GM23338 (cell line): ENCODE data around the gene LLGL2. TPM values are rescaled to one million over a fixed set of nuclear protein-coding genes. Genes with fewer than 3 reads are reported as not detected.
"Not testable (repeated sequence)": the region's sequence is repeated elsewhere in the genome, so short reads cannot be mapped to it uniquely, and the experiment has no call there.

Experiments
- ATAC-seq: fragments of 200-7000 bp; cut with Tn5 transposase; 3 replicates; pipeline ENCODE4 v1.9.1; 2020
- DNase-seq: peaks from one replicate; pipeline ENCODE4 v3.0.0-alpha.2; 2015; ENCODE audit warnings: low spot score
- H2AFZ ChIP-seq: fragments of 200-600 bp; sonication (generic); 2 replicates; pipeline ENCODE4 v1.8.0; 2016; ENCODE audit warnings: antibody characterized with exemption, mild to moderate bottlenecking, moderate library complexity
- H3F3A ChIP-seq: fragments of 200-600 bp; sonication (generic); replicated peaks from 2 replicates; pipeline ENCODE4 v1.8.0; 2017; ENCODE audit warnings: antibody characterized with exemption, mixed run types, low read depth
- H3K27ac ChIP-seq: fragments of 200-600 bp; sonication (generic); 2 replicates; pipeline ENCODE4 v1.6.1; 2016; ENCODE audit warnings: low read depth
- H3K27me3 ChIP-seq: fragments of 200-600 bp; sonication (generic); 2 replicates; pipeline ENCODE4 v1.8.0; 2016; ENCODE audit warnings: mild to moderate bottlenecking, mixed run types, moderate library complexity; ENCODE audit not compliant: insufficient read depth
- H3K36me3 ChIP-seq: fragments of 200-600 bp; sonication (generic); 2 replicates; pipeline ENCODE4 v1.8.0; 2016; ENCODE audit warnings: mild to moderate bottlenecking; ENCODE audit not compliant: insufficient read depth
- H3K4me1 ChIP-seq: fragments of 200-600 bp; sonication (generic); 2 replicates; pipeline ENCODE4 v1.8.0; 2016; ENCODE audit warnings: mild to moderate bottlenecking, moderate library complexity; ENCODE audit not compliant: insufficient read depth
- H3K4me2 ChIP-seq: fragments of 200-600 bp; sonication (generic); 2 replicates; pipeline ENCODE4 v1.7.1; 2017; ENCODE audit warnings: mixed run types
- H3K4me3 ChIP-seq: fragments of 200-600 bp; sonication (generic); 2 replicates; pipeline ENCODE4 v1.6.1; 2016; ENCODE audit warnings: mixed run types
- H3K79me2 ChIP-seq: fragments of 200-600 bp; sonication (generic); replicated peaks from 2 replicates; pipeline ENCODE4 v1.8.0; 2017; ENCODE audit warnings: mild to moderate bottlenecking; ENCODE audit not compliant: insufficient read depth
- H3K9me2 ChIP-seq: fragments of 200-600 bp; sonication (generic); 2 replicates; pipeline ENCODE4 v1.8.0; 2017; ENCODE audit not compliant: insufficient read depth
- H4K20me1 ChIP-seq: fragments of 200-600 bp; sonication (generic); replicated peaks from 2 replicates; pipeline ENCODE4 v1.8.0; 2017; ENCODE audit warnings: mild to moderate bottlenecking; ENCODE audit not compliant: insufficient read depth
- H3K27ac Mint-ChIP-seq: 2 replicates; pipeline ENCODE4 v1.8.0; 2020; ENCODE audit warnings: inconsistent platforms, mild to moderate bottlenecking, moderate library complexity, mixed read lengths
- H3K27me3 Mint-ChIP-seq: 3 replicates; pipeline ENCODE4 v1.8.0; 2022; ENCODE audit warnings: low read depth, mild to moderate bottlenecking, moderate library complexity, mixed read lengths, inconsistent platforms; ENCODE audit not compliant: insufficient read depth, poor library complexity
- H3K36me3 Mint-ChIP-seq: 3 replicates; pipeline ENCODE4 v1.8.0; 2021; ENCODE audit warnings: low read depth, mild to moderate bottlenecking, inconsistent platforms, moderate library complexity, mixed read lengths
- H3K4me1 Mint-ChIP-seq: 3 replicates; pipeline ENCODE4 v1.8.0; 2020; ENCODE audit warnings: mild to moderate bottlenecking, inconsistent platforms, mixed read lengths
- H3K4me3 Mint-ChIP-seq: 3 replicates; pipeline ENCODE4 v1.8.0; 2021; ENCODE audit warnings: moderate library complexity, mild to moderate bottlenecking, inconsistent platforms, mixed read lengths
- H3K9me3 Mint-ChIP-seq: 3 replicates; pipeline ENCODE4 v1.8.0; 2020; ENCODE audit warnings: moderate library complexity, mild to moderate bottlenecking, inconsistent platforms, mixed read lengths
- JUNB ChIP-seq: IDR thresholded peaks from one replicate; pipeline ENCODE4 v1.6.1; 2016; ENCODE audit warnings: antibody characterized with exemption; ENCODE audit not compliant: unreplicated experiment
- ZNF331 ChIP-seq: fragments of 250-450 bp; sonication (Bioruptor Pico); IDR thresholded peaks from 2 replicates; pipeline ENCODE4 v1.5.0; 2020; ENCODE audit warnings: low read depth, mild to moderate bottlenecking, moderate library complexity
- polyA plus RNA-seq: library from polyadenylated mRNA; unstranded; fragments of >200 nt; fragmentation: Nextera tagmentation; extraction: Ambion mirVana; gene quantifications from 2 replicates; pipeline ENCODE4 v1.2.1, GENCODE V29; 2016
- total RNA-seq: library from RNA; depleted of rRNA; stranded (reverse); fragments of >200 nt; shearing (Covaris generic); gene quantifications from 2 replicates; pipeline ENCODE4 v1.2.3, GENCODE V29; 2014
- TF ChIP-seq, protein P1 (sequence below), 2 experiments: fragments of 200-600 bp in 1 of 2; sonication (generic) in 1 of 2; conservative IDR thresholded peaks; 2 replicates each; pipeline versions ENCODE4 v1.5.1 to v1.6.1; 2016 to 2017; ENCODE audit warnings: antibody characterized with exemption in 2 of 2, low read depth in 2 of 2, mild to moderate bottlenecking in 2 of 2, moderate library complexity in 1 of 2
- TF ChIP-seq, protein P2 (sequence below): fragments of 250-450 bp; sonication (Bioruptor Pico); IDR thresholded peaks from 2 replicates; pipeline ENCODE4 v1.5.0; 2020; ENCODE audit warnings: mild to moderate bottlenecking, moderate library complexity

Gene LLGL2
- total and polyA plus RNA-seq, 2 experiments from 2014 or later: 62.5 to 78.5 TPM

GRCh38 chr17:75593430-75593829 is 67.9 kb downstream of the LLGL2 start:
- H3F3A ChIP-seq, ATAC-seq: not testable (repeated sequence)

DNA sequence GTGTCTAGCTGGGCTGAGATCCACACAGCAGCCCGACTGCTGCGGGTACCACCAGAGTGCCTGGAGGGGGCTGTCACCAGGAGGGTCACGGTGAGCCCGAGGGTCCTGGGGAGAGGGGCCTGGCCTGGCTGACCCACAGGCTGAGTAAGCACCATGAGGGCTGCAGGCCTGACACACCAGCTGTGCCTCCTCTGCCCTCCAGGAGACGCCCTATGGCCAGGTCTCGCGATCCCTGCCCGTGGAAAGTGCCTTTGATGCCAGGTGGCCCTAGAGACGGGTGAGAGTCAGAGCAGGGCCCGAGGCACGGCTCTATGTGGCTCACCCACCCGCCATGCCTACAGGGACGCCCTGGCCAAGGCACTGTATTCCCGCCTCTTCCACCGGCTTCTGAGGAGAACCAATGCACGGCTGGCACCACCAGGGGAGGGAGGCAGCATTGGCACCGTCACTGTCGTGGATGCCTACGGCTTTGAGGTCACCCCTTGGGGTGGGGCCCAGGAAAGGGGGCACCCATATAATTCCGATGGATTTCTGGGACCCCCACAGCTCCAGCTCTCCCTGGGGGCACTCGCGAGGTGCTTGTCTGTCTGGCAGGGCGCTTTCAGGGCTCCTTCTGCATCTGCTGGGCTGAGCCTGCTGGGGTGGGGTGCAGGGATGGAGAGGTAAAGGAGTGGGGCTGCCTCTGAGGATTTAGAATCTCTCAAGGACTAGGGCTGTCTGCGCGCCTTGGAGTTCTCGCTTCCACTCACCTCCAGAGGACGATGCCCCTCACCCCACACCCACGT is 69.2 kb downstream of the LLGL2 start:
- 0 out of 2 replicates have a peak, but pooled peaks cover 4% of the 10 kb centered on the region for H3K27me3 ChIP-seq
- no peak overlapping the region for H3K4me3 Mint-ChIP-seq
- H3F3A ChIP-seq: 0 out of 2 replicates have a peak, but pooled peaks cover 4% of the 10 kb centered on the region
- no peak for DNase-seq
- H3K9me2 ChIP-seq: no peaks in the 10 kb centered on the region
- no peaks in the 10 kb centered on the region for H3K9me3 Mint-ChIP-seq
- peak; percentile 12 for ATAC-seq
- peaks cover 10% of the 10 kb centered on the region for H3K27me3 Mint-ChIP-seq
- no peak overlapping the region for H3K27ac Mint-ChIP-seq
- no peak for TF ChIP-seq ZNF331
- TF ChIP-seq, protein P1, sequence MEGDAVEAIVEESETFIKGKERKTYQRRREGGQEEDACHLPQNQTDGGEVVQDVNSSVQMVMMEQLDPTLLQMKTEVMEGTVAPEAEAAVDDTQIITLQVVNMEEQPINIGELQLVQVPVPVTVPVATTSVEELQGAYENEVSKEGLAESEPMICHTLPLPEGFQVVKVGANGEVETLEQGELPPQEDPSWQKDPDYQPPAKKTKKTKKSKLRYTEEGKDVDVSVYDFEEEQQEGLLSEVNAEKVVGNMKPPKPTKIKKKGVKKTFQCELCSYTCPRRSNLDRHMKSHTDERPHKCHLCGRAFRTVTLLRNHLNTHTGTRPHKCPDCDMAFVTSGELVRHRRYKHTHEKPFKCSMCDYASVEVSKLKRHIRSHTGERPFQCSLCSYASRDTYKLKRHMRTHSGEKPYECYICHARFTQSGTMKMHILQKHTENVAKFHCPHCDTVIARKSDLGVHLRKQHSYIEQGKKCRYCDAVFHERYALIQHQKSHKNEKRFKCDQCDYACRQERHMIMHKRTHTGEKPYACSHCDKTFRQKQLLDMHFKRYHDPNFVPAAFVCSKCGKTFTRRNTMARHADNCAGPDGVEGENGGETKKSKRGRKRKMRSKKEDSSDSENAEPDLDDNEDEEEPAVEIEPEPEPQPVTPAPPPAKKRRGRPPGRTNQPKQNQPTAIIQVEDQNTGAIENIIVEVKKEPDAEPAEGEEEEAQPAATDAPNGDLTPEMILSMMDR (conservative IDR thresholded peaks at IDR 0.05; ENCODE audit: low read depth in 2 of 2): peak in 1 of 2 experiments; percentile 31; a peak in 2 of 4 replicates
- no peaks in the 10 kb centered on the region for H3K79me2 ChIP-seq
- no peak overlapping the region for H3K4me3 ChIP-seq
- no peak overlapping the region for H3K27ac ChIP-seq
- no peaks in the 10 kb centered on the region for H3K4me1 ChIP-seq
- no peaks in the 10 kb centered on the region for H3K36me3 ChIP-seq
- H2AFZ ChIP-seq: no peak overlapping the region
- no peaks in the 10 kb centered on the region for H3K4me1 Mint-ChIP-seq
- H3K36me3 Mint-ChIP-seq: no peaks in the 10 kb centered on the region; the same call in 2 of the 3 replicates
- H3K4me2 ChIP-seq: no peak overlapping the region
- H4K20me1 ChIP-seq: no peaks in the 10 kb centered on the region

More at GRCh38 chr17:75593430-75593829, 67.9 kb downstream of the LLGL2 start:
- not testable (repeated sequence) for H3K9me3 Mint-ChIP-seq, H3K27me3 ChIP-seq, DNase-seq, H3K79me2 ChIP-seq, H3K4me2 ChIP-seq, H3K27ac Mint-ChIP-seq, H3K36me3 ChIP-seq, H4K20me1 ChIP-seq, H3K4me3 ChIP-seq, H3K4me3 Mint-ChIP-seq, H3K36me3 Mint-ChIP-seq, H3K4me1 ChIP-seq, H3K27ac ChIP-seq, H3K9me2 ChIP-seq, H2AFZ ChIP-seq, H3K4me1 Mint-ChIP-seq
- peaks cover 14% of the 10 kb centered on the region for H3K27me3 Mint-ChIP-seq

GRCh38 chr17:75595284-75595919 is 69.9 kb downstream of the LLGL2 start:
- Histone ChIP-seq H3K79me2 (no peaks in the 10 kb centered on the region), H3K27me3 (0 out of 2 replicates have a peak, but pooled peaks cover under 1% of the 10 kb centered on the region), H2AFZ (no peak overlapping the region), H3K4me3 (no peak overlapping the region), H3K4me1 (no peaks in the 10 kb centered on the region), H4K20me1 (no peaks in the 10 kb centered on the region), H3K27ac (no peak overlapping the region), H3K4me2 (no peak overlapping the region), H3K9me2 (no peaks in the 10 kb centered on the region), H3K36me3 (no peaks in the 10 kb centered on the region), H3F3A (0 out of 2 replicates have a peak, but pooled peaks cover 4% of the 10 kb centered on the region)
- no peaks in the 10 kb centered on the region; the same call in 2 of the 3 replicates for H3K36me3 Mint-ChIP-seq
- no peaks in the 10 kb centered on the region for H3K9me3 Mint-ChIP-seq
- H3K4me1 Mint-ChIP-seq: no peaks in the 10 kb centered on the region
- ATAC-seq (peak; percentile 33), DNase-seq (no peak)
- peaks cover 9% of the 10 kb centered on the region for H3K27me3 Mint-ChIP-seq
- H3K4me3 Mint-ChIP-seq: no peak overlapping the region
- H3K27ac Mint-ChIP-seq: no peak overlapping the region
- TF ChIP-seq, protein P2, sequence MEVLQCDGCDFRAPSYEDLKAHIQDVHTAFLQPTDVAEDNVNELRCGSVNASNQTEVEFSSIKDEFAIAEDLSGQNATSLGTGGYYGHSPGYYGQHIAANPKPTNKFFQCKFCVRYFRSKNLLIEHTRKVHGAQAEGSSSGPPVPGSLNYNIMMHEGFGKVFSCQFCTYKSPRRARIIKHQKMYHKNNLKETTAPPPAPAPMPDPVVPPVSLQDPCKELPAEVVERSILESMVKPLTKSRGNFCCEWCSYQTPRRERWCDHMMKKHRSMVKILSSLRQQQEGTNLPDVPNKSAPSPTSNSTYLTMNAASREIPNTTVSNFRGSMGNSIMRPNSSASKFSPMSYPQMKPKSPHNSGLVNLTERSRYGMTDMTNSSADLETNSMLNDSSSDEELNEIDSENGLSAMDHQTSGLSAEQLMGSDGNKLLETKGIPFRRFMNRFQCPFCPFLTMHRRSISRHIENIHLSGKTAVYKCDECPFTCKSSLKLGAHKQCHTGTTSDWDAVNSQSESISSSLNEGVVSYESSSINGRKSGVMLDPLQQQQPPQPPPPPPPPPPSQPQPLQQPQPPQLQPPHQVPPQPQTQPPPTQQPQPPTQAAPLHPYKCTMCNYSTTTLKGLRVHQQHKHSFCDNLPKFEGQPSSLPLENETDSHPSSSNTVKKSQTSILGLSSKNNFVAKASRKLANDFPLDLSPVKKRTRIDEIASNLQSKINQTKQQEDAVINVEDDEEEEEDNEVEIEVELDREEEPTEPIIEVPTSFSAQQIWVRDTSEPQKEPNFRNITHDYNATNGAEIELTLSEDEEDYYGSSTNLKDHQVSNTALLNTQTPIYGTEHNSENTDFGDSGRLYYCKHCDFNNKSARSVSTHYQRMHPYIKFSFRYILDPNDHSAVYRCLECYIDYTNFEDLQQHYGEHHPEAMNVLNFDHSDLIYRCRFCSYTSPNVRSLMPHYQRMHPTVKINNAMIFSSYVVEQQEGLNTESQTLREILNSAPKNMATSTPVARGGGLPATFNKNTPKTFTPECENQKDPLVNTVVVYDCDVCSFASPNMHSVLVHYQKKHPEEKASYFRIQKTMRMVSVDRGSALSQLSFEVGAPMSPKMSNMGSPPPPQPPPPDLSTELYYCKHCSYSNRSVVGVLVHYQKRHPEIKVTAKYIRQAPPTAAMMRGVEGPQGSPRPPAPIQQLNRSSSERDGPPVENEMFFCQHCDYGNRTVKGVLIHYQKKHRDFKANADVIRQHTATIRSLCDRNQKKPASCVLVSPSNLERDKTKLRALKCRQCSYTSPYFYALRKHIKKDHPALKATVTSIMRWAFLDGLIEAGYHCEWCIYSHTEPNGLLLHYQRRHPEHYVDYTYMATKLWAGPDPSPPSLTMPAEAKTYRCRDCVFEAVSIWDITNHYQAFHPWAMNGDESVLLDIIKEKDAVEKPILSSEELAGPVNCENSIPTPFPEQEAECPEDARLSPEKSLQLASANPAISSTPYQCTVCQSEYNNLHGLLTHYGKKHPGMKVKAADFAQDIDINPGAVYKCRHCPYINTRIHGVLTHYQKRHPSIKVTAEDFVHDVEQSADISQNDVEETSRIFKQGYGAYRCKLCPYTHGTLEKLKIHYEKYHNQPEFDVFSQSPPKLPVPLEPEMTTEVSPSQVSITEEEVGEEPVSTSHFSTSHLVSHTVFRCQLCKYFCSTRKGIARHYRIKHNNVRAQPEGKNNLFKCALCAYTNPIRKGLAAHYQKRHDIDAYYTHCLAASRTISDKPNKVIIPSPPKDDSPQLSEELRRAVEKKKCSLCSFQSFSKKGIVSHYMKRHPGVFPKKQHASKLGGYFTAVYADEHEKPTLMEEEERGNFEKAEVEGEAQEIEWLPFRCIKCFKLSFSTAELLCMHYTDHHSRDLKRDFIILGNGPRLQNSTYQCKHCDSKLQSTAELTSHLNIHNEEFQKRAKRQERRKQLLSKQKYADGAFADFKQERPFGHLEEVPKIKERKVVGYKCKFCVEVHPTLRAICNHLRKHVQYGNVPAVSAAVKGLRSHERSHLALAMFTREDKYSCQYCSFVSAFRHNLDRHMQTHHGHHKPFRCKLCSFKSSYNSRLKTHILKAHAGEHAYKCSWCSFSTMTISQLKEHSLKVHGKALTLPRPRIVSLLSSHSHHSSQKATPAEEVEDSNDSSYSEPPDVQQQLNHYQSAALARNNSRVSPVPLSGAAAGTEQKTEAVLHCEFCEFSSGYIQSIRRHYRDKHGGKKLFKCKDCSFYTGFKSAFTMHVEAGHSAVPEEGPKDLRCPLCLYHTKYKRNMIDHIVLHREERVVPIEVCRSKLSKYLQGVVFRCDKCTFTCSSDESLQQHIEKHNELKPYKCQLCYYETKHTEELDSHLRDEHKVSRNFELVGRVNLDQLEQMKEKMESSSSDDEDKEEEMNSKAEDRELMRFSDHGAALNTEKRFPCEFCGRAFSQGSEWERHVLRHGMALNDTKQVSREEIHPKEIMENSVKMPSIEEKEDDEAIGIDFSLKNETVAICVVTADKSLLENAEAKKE (CRISPR knock-in tag): no peak
- TF ChIP-seq JUNB: no peak
